ENCODE measurements around the gene SERINC2.

The SERINC2 gene

GRCh38 chr1:31401241-31401640 is 11.8 kb upstream of the SERINC2 start:
- DNase-seq (ENCODE audit: low spot score), result no peak
- H3K27ac ChIP-seq, result peak overlapping the region; percentile 82
- POLR2A ChIA-PET (ENCODE audit: low non-redundant PET), result no interaction called here
- CTCF ChIA-PET, result interaction anchor here (0.6 to 1.1 kb wide), 2 partner anchors 11 to 17 kb away, joined by 3 to 4 read pairs; no protein-coding TSS in a partner anchor
- no peak for TF ChIP-seq CTCF (conservative IDR thresholded peaks at IDR 0.05; ENCODE audit: low read depth)

GRCh38 chr1:31405578-31406245 is 7.3 kb upstream of the SERINC2 start:
- TF ChIP-seq CTCF (conservative IDR thresholded peaks at IDR 0.05; ENCODE audit: low read depth), result no peak
- peak overlapping the region; percentile 77 for H3K27ac ChIP-seq
- ChIA-PET POLR2A (ENCODE audit: low non-redundant PET) (no interaction called here), CTCF (no interaction called here)
- DNase-seq (ENCODE audit: low spot score), result no peak

- H3K27ac ChIP-seq, result peak overlapping the region; percentile 77
- CTCF ChIA-PET, result no interaction called here
- no peak for DNase-seq (ENCODE audit: low spot score)
- no peak for TF ChIP-seq CTCF (conservative IDR thresholded peaks at IDR 0.05; ENCODE audit: low read depth)
- POLR2A ChIA-PET (ENCODE audit: low non-redundant PET), result no interaction called here
Observed at GRCh38 chr1:31407029-31407626, 5.9 kb upstream of the SERINC2 start.

GRCh38 chr1:31408788-31409318 is 4.2 kb upstream of the SERINC2 start:
- TF ChIP-seq CTCF (conservative IDR thresholded peaks at IDR 0.05; ENCODE audit: low read depth), result no peak
- DNase-seq (ENCODE audit: low spot score), result no peak
- POLR2A ChIA-PET (ENCODE audit: low non-redundant PET), result no interaction called here
- no peak overlapping the region for H3K27ac ChIP-seq
- CTCF ChIA-PET, result no interaction called here

- POLR2A ChIA-PET (ENCODE audit: low non-redundant PET), result no interaction called here
- TF ChIP-seq CTCF (conservative IDR thresholded peaks at IDR 0.05; ENCODE audit: low read depth), result no peak
- peak overlapping the region; percentile 28 for H3K27ac ChIP-seq
- CTCF ChIA-PET, result interaction anchor here (0.6 to 3.1 kb wide), 3 partner anchors 12 to 57 kb away, joined by 3 to 11 read pairs (median 3); no protein-coding TSS in a partner anchor
- DNase-seq (ENCODE audit: low spot score), result no peak
Observed at GRCh38 chr1:31409946-31410858, 2.8 kb upstream of the SERINC2 start.

GRCh38 chr1:31410871-31411270 is 2.1 kb upstream of the SERINC2 start:
- TF ChIP-seq CTCF (conservative IDR thresholded peaks at IDR 0.05; ENCODE audit: low read depth), result no peak
- ChIA-PET POLR2A (ENCODE audit: low non-redundant PET) (no interaction called here), CTCF (interaction anchor here (1.5 to 3.1 kb wide), 2 partner anchors 11 to 16 kb away, joined by 3 to 11 read pairs; no protein-coding TSS in a partner anchor)

More at GRCh38 chr1:31410871-31411270, 2.1 kb upstream of the SERINC2 start:
- DNase-seq (ENCODE audit: low spot score), result no peak
- H3K27ac ChIP-seq, result peak overlapping the region; percentile 28; the same call in 1 of the 2 replicates
